Glomerular visceral epithelial cell (primary cell): ENCODE data around the gene LZTS3.
"Not testable (repeated sequence)": the region's sequence is repeated elsewhere in the genome, so short reads cannot be mapped to it uniquely, and the experiment has no call there.

ENCODE experiments used
- DNase-seq: peaks from one replicate; pipeline ENCODE4 v3.0.0-alpha.2; 2016; ENCODE audit errors: extremely low spot score

Gene LZTS3

DNA sequence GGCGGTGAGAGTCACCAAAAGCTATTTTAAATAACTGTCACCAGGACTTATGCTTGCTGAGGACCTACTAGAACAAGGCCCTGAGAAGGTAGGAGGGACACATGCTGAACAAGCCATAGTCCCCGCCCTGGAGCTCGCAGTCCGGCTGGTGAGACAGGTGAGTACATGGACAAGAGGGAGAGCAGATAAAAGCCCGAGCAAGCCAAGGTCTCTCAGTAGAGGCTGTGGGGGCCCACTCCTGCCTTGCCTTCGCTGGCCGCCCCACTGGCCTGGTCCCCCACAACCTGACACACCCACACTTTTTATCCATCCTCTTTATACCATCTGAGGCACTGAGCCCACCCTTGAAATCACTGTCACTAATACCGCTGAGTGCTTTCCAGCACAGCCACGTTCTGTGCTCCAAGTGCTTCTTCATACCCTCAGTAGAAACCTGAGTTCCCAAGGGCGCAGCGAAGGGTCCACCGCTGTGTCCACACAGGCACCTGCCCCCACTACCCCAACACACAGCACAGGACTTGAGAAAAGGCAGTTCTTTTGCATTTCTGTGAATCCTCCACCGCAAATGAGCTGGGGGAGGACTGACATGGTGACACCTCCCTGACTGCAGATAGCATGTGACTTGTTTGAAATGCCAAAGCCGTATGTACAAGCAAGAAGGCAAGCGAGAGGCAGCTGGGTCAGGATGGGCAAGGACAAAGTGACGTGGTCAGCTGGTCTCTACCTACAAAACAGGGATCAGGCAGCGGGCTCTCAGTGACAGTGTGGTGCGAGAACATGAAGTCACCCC, 19.1 kb upstream of the LZTS3 start:
- DNase-seq: no peak

- DNase-seq: no peak
These were observed 17.3 kb upstream of the LZTS3 start for GRCh38 chr20:3190681-3191111.

GRCh38 chr20:3189561-3190131, 16.3 kb upstream of the LZTS3 start:
- DNase-seq: no peak

GRCh38 chr20:3188823-3189413, 15.6 kb upstream of the LZTS3 start:
- DNase-seq: no peak

DNA sequence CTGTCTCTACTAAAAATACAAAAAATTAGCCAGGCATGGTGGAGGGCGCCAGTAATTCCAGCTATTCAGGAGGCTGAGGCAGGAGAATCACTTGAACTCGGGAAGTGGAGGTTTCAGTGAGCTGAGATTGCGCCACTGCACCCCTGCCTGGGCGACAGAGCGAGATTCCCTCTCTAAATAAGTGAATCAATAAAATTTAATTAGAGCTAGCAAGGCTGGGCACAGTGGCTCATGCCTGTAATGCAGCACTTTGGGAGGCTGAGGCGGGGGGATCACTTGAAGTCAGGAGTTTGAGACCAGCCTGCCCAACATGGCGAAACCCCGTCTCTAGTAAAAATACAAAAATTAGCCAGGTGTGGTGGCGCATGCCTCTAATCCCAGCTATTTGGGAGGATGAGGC, 14.5 kb upstream of the LZTS3 start:
- DNase-seq: not testable (repeated sequence)

- DNase-seq: no peak
These were observed 10.7 kb upstream of the LZTS3 start for GRCh38 chr20:3183896-3184612.

- DNase-seq: not testable (repeated sequence)
These were observed 9.1 kb upstream of the LZTS3 start for GRCh38 chr20:3182429-3182828.

DNA sequence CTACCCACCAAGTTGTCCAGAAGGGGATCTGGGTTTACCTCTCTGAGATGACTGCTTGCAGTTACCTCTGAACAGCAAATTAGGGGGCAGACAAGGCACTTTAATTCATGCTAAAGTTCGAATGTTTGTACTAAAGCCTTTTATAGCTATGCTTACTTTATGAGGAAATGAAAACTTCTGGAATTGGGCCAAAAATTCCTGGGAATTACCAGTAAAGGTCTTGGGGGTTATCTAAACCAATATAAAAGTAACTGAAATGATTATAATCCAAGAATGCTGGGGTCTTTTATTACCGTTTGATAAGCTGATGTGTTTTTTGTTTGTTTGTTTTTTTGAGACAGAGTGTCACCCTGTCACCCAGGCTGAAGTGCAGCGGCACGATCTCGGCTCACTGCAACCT, 7.9 kb upstream of the LZTS3 start:
- DNase-seq: no peak

- no peak for DNase-seq
These were observed 7.0 kb upstream of the LZTS3 start for GRCh38 chr20:3180319-3180718.

GRCh38 chr20:3177746-3178485, 4.6 kb upstream of the LZTS3 start:
- DNase-seq: no peak

DNA sequence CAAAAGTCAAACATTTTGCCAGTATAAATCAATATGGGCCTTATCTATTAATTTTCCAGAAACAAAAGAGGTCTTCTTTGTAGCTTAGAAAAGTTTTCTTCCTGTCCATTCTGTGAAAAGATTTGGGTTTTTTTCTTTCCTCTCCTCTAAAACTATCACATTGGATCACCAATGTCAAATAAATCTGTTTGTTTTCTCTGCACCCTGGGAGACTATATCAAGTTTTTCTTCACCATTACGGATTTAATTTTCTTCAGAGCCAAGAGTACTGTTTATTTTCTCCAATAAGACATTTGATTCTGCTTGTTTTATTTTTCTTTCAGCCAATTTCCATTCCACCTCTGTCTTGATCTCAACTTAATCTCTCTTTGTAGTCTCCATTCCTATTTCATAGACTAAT, 1.9 kb upstream of the LZTS3 start:
- no peak for DNase-seq

DNA sequence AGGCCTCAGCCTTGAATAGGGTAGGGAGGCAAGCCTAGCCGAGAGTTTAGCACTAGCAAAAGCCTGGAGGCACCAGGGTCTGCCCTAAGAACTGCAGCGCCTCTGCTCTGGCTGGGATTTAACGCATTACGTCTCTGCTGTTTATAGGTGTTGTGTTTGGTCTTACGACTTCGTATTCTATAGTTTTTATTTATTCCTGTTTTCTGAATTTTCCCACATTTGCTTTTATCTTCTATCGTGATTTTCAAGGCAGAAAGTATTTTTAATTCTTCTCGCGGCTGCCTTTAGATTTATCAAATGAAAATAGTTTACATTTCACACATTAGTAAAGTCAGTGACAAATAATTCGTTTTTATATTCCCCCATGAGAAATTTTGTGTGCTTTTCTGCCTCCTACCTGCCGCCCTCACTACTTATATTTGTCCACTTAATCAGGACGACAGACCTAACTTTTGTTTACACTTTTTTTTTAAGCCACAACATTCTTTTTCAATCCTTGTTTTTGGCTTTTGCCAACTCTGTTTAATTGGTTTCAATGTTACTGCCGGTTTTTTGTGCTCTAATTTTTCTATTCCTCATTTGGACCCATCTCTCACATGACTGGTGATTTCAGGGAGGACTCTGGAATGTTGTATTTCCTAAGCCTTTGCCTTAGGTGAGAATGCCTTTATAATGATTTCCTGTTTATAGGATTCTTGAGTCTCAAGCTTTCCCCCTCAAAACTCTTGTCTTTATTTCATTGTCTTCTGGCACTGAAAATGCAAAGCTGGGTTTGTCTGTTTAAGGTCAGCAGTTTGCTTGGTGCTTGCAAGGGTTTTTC, 1.3 kb upstream of the LZTS3 start:
- DNase-seq: no peak

GRCh38 chr20:3173610-3174441, 477 bp upstream of the LZTS3 start:
- DNase-seq: peak; percentile 91

DNA sequence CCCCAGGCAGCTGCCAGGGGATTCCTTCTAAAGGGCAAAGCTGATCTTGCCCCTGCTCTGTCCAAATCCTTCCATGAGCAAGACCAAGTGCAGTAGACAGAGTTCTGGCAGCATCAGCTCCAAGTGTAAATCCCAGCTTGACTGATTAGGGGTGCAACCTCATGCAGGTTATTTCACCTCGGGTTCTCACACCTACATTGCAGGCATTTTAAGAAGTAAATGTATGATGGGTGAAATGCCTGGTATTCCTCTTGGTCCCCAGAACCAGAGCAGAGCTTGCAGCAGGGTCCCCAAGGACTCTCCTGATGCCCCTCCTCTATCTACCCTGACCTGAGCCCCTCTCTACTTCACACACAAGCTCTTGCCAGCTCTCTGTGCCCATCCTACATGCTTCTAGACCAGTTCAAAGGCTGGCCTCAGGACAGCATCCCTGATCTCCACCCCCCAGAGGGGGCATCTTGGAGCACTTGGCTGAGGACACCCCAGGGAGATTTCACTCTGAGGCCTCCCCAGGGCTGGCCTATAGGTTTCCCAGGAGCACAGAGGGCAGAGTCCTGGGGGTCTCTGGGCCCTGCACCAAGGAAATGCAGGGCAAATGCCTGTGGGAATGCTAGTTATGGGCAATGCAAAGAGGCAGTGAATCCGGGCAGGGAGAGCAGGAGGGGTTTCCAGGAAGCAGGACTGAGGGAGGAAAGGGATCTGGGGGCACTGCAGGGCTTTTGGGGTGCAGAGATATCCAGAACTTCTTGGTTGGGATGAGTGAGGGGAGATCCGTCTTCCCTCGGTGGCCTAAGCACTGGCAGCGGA, 1.0 kb downstream of the LZTS3 start:
- no peak for DNase-seq

DNA sequence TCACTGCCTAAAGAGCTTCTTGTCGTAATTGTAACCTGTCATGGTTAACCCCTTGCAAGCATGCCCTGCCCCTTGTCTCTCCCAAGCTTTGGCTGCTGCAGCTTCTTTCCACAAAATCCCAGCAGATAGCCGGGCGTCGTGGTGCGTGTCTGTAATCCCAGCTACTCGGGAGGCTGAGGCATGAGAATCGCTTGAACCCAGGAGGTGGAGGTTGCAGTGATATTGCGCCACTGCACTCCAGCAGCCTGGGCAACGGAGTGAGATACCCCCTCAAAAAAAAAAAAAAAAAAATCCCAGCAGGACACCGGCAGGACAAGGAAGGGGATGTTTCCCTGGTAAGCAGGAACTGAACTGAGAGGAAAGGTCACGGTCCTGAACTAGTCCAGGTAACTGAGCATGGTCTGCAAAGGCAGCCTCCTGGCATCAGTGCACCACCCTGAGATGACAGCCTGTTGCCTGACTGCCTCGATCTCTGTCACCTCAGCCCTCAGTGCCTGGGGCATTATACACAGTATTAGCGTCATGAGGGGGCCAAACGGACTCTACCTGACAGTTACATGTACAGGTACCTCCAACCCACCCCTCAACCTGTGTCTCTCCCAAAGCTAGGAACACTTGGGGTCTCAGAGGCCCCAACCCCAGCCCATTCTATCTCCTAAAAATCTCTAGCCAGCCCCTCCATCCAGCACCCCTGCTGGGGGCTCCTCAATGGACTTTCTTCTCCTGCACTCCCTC, 1.8 kb downstream of the LZTS3 start:
- DNase-seq: no peak

GRCh38 chr20:3168829-3169590, 4.3 kb downstream of the LZTS3 start:
- no peak for DNase-seq

- no peak for DNase-seq
These were observed 5.1 kb downstream of the LZTS3 start for GRCh38 chr20:3168079-3168828.
